Lower leg skin (tissue), 3 donors: Measurements from ENCODE around the gene NDST1.

ENCODE experiments used
- CTCF ChIP-seq, 3 donors: fragments of 450-650 bp; IDR thresholded peaks; one replicate each; pipeline ENCODE4 v1.5.1; 2016; ENCODE audit warnings: antibody characterized with exemption in 3 of 3, mild to moderate bottlenecking in 3 of 3, moderate library complexity in 2 of 3
- POLR2A ChIP-seq, 2 donors: fragments of 450-650 bp; IDR thresholded peaks; one replicate each; pipeline ENCODE4 v1.6.1; 2016 to 2017; ENCODE audit warnings: antibody characterized with exemption in 2 of 2, mild to moderate bottlenecking in 1 of 2, moderate library complexity in 1 of 2

- TF ChIP-seq POLR2A (IDR thresholded peaks at IDR 0.05) (no peak), CTCF (IDR thresholded peaks at IDR 0.05) (no peak)
Measured at GRCh38 chr5:150595466-150596031, 87.6 kb downstream of the NDST1 start.
